ENCODE measurements around the gene BCAT1. TPM values are rescaled to one million over a fixed set of nuclear protein-coding genes. Genes with fewer than 3 reads are reported as not detected.
A peak's percentile ranks its signal among the peaks of the same experiment; 100 is the strongest.

Gene BCAT1
- total and polyA plus RNA-seq, 9 of the 15 experiments (the other 6 are each of a cell fraction or from before 2014, with no cell fraction given) = 38.5 to 157 (median 66.8) TPM

DNA sequence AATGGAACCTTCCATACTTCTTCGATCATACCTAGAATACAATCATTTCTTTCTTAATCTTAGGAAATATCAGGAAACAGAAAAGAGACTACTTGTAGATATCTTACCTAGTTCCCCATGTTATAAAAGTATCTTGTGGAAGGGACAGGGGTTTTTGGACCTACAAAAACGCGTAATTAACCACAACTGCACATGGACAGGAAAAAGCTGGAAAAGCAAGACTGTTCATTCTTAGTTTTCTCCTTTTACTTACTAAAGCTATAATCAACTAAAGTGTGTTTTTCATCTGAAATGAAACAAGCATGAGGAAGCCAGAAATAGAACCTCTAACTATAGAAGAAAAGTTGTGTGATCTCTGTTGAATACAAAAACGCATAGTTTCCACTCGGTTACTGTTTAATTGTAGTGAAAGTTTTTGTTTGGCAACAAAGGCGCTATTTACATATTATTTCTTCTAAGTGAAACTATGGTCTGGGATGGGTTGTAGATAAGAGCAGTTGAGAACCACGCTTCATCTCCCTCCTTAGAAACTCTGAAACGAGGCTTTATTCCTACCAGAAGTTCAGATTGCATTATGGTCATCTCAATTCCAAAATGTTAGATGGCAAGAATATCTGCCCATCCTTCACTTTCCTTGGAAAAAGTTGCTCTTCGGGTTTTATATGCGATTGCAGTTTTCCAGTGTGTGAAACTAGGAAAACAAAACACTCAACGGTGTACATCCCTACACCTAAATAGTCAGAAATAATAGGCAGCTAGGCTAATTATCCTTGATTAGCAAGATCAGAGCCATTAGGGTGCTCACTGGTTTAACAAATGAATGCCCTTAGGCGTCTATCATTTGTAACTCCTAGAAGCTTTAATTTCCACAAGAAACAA lies 1.1 kb downstream of the BCAT1 start (continued):
- TF ChIP-seq, protein P1, sequence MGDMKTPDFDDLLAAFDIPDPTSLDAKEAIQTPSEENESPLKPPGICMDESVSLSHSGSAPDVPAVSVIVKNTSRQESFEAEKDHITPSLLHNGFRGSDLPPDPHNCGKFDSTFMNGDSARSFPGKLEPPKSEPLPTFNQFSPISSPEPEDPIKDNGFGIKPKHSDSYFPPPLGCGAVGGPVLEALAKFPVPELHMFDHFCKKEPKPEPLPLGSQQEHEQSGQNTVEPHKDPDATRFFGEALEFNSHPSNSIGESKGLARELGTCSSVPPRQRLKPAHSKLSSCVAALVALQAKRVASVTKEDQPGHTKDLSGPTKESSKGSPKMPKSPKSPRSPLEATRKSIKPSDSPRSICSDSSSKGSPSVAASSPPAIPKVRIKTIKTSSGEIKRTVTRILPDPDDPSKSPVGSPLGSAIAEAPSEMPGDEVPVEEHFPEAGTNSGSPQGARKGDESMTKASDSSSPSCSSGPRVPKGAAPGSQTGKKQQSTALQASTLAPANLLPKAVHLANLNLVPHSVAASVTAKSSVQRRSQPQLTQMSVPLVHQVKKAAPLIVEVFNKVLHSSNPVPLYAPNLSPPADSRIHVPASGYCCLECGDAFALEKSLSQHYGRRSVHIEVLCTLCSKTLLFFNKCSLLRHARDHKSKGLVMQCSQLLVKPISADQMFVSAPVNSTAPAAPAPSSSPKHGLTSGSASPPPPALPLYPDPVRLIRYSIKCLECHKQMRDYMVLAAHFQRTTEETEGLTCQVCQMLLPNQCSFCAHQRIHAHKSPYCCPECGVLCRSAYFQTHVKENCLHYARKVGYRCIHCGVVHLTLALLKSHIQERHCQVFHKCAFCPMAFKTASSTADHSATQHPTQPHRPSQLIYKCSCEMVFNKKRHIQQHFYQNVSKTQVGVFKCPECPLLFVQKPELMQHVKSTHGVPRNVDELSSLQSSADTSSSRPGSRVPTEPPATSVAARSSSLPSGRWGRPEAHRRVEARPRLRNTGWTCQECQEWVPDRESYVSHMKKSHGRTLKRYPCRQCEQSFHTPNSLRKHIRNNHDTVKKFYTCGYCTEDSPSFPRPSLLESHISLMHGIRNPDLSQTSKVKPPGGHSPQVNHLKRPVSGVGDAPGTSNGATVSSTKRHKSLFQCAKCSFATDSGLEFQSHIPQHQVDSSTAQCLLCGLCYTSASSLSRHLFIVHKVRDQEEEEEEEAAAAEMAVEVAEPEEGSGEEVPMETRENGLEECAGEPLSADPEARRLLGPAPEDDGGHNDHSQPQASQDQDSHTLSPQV (IDR thresholded peaks at IDR 0.05) = 0 out of 2 replicates have a peak, but pooled peaks have one; percentile 17
- TF ChIP-seq NBN (IDR thresholded peaks at IDR 0.05; ENCODE audit: low read depth) = no peak
- TF ChIP-seq NR2C1 (IDR thresholded peaks at IDR 0.05) = no peak
- no peak for TF ChIP-seq NR2C1 (tag; IDR thresholded peaks at IDR 0.05)
- TF ChIP-seq, protein P2, sequence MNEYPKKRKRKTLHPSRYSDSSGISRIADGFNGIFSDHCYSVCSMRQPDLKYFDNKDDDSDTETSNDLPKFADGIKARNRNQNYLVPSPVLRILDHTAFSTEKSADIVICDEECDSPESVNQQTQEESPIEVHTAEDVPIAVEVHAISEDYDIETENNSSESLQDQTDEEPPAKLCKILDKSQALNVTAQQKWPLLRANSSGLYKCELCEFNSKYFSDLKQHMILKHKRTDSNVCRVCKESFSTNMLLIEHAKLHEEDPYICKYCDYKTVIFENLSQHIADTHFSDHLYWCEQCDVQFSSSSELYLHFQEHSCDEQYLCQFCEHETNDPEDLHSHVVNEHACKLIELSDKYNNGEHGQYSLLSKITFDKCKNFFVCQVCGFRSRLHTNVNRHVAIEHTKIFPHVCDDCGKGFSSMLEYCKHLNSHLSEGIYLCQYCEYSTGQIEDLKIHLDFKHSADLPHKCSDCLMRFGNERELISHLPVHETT (CRISPR knock-in tag; conservative IDR thresholded peaks at IDR 0.05 in 1 of 2, IDR thresholded peaks at IDR 0.05 in 1 of 2) = no peak
- TF ChIP-seq GTF3C2 (IDR thresholded peaks at IDR 0.05; ENCODE audit: borderline replicate concordance, extremely low read depth, insufficient read length) = no peak
- peak in 1 of 2 experiments; percentile 24 for TF ChIP-seq NCOA2 (IDR thresholded peaks at IDR 0.05; ENCODE audit: partially characterized antibody in 2 of 2)
- TF ChIP-seq CHD1 (IDR thresholded peaks at IDR 0.05; ENCODE audit: low read length) = peak; percentile 53
- no peak for TF ChIP-seq XRCC4 (IDR thresholded peaks at IDR 0.05; ENCODE audit: extremely low read depth, insufficient read depth, insufficient read length)
- TF ChIP-seq, protein P3, sequence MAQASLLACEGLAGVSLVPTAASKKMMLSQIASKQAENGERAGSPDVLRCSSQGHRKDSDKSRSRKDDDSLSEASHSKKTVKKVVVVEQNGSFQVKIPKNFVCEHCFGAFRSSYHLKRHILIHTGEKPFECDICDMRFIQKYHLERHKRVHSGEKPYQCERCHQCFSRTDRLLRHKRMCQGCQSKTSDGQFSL (CRISPR knock-in tag; IDR thresholded peaks at IDR 0.05) = no peak
- TF ChIP-seq, protein P3 (tag; IDR thresholded peaks at IDR 0.05) = no peak
- no peak for TF ChIP-seq FOXM1 (IDR thresholded peaks at IDR 0.05; ENCODE audit: low read depth)
- peak; percentile 48; the same call in 1 of the 2 replicates for TF ChIP-seq FOXM1 (CRISPR knock-in tag; IDR thresholded peaks at IDR 0.05; ENCODE audit: low read depth)
- no peak for TF ChIP-seq ZNF512 (tag; IDR thresholded peaks at IDR 0.05)
